Gastrocnemius medialis (tissue), 4 donors: ENCODE measurements around the gene RXFP3. TPM values are rescaled to one million over a fixed set of nuclear protein-coding genes. Genes with fewer than 3 reads are reported as not detected.

Source experiments
- ATAC-seq, 2 donors: fragments of 150-250 bp; one replicate each; pipeline ENCODE4 v1.9.1; 2016
- DNase-seq, 2 donors: peaks; one replicate each; pipeline ENCODE4 v3.0.0-alpha.2; 2019
- H3K27ac ChIP-seq, 4 donors: fragments of 200-600 bp; sonication (generic); 1 replicate in 1 of 4; 2 replicates in 3 of 4; pipeline ENCODE4 v1.5.1; 2016 to 2018; ENCODE audit warnings: mild to moderate bottlenecking in 2 of 4, moderate library complexity in 1 of 4
- H3K27me3 ChIP-seq, 3 donors: fragments of 200-600 bp; sonication (generic) in 2 of 3; 1 replicate in 1 of 3; 2 replicates in 2 of 3; pipeline versions ENCODE4 v1.5.1 to v1.6.0; 2016 to 2019; ENCODE audit warnings: mild to moderate bottlenecking in 1 of 3, moderate library complexity in 1 of 3
- H3K36me3 ChIP-seq, 2 donors: fragments of 200-600 bp; sonication (generic) in 1 of 2; one replicate each; pipeline ENCODE4 v1.5.1; 2017 to 2018
- H3K4me1 ChIP-seq, 2 donors: fragments of 200-600 bp; sonication (generic) in 1 of 2; one replicate each; pipeline ENCODE4 v1.5.1; 2016 to 2017; ENCODE audit warnings: mild to moderate bottlenecking in 2 of 2
- H3K4me3 ChIP-seq, 4 donors: fragments of 200-600 bp; sonication (generic) in 3 of 4; 1 replicate in 1 of 4; 2 replicates in 3 of 4; pipeline ENCODE4 v1.5.1; 2016 to 2019; ENCODE audit warnings: mild to moderate bottlenecking in 2 of 4
- H3K9me3 ChIP-seq, 3 donors: fragments of 200-600 bp; sonication (generic) in 2 of 3; 1 replicate in 1 of 3; 2 replicates in 2 of 3; pipeline ENCODE4 v1.5.1; 2016 to 2019
- CTCF ChIP-seq, 5 experiments: fragments of 450-650 bp in 3 of 5; fragments of 200-600 bp in 2 of 5; sonication (generic) in 2 of 5; IDR thresholded peaks in 4 of 5; conservative IDR thresholded peaks in 1 of 5; 1 replicate in 4 of 5; 2 replicates in 1 of 5; pipeline ENCODE4 v1.5.1; 2016 to 2019; ENCODE audit warnings: antibody characterized with exemption in 5 of 5, mild to moderate bottlenecking in 3 of 5, moderate library complexity in 3 of 5
- POLR2A ChIP-seq, 2 donors: fragments of 450-650 bp; IDR thresholded peaks; one replicate each; pipeline ENCODE4 v1.6.1; 2017; ENCODE audit warnings: antibody characterized with exemption in 2 of 2, mild to moderate bottlenecking in 2 of 2, moderate library complexity in 2 of 2
- in situ Hi-C, 4 donors: fragments of 200-750 bp; cut with MboI; loops; one replicate each; pipeline versions ENCODE4 v1.15.0 to v1.8.0; 2017; ENCODE audit warnings: low sequenced_read_pairs in 4 of 4
- intact Hi-C: fragments of 100-400 bp; cut with DNase I; formaldehyde crosslinking; loops from one replicate; pipeline ENCODE4 v1.15.1; 2023; ENCODE audit warnings: low total_unique reads
- total RNA-seq, 4 donors: library from RNA; depleted of rRNA; stranded (reverse); fragments of >200 nt; gene quantifications; one replicate each; pipeline versions ENCODE4 v1.1.0 to v1.2.3, GENCODE V29; 2016

The RXFP3 gene
- total RNA-seq, 4 donors from 2014 or later: not detected

- no peak for TF ChIP-seq POLR2A (IDR thresholded peaks at IDR 0.05)
- no peak for TF ChIP-seq CTCF (IDR thresholded peaks at IDR 0.05 in 4 of 5, conservative IDR thresholded peaks at IDR 0.05 in 1 of 5)
- intact Hi-C loops (no loop called here), in situ Hi-C loops (loop anchor here in 2 of 4 donors (25.0 kb wide), 1 partner anchor 488 kb away; the partner anchor contains the start of gene TARS1 (in 2 of the 2))
- H3K4me3 ChIP-seq: no peak overlapping the region
- no peak for ATAC-seq
- no peak overlapping the region for H3K27ac ChIP-seq
- H3K27me3 ChIP-seq: no peaks in the 10 kb centered on the region
- no peaks in the 10 kb centered on the region for H3K4me1 ChIP-seq
- DNase-seq: no peak
- H3K36me3 ChIP-seq: no peaks in the 10 kb centered on the region
- no peaks in the 10 kb centered on the region for H3K9me3 ChIP-seq
These were observed 10.9 kb upstream of the RXFP3 start for GRCh38 chr5:33925278-33925677.

GRCh38 chr5:33927685-33928084, 8.5 kb upstream of the RXFP3 start:
- TF ChIP-seq CTCF (IDR thresholded peaks at IDR 0.05 in 4 of 5, conservative IDR thresholded peaks at IDR 0.05 in 1 of 5) (no peak), POLR2A (IDR thresholded peaks at IDR 0.05) (no peak)
- Histone ChIP-seq H3K4me3 (no peak overlapping the region), H3K9me3 (no peaks in the 10 kb centered on the region), H3K36me3 (no peaks in the 10 kb centered on the region), H3K27ac (no peak overlapping the region), H3K27me3 (peaks cover 0 to 2% (median 0%) of the 10 kb centered on the region in 3 donors), H3K4me1 (no peaks in the 10 kb centered on the region)
- ATAC-seq (no peak), DNase-seq (no peak)
- intact Hi-C loops (no loop called here), in situ Hi-C loops (loop anchor here in 2 of 4 donors (25.0 kb wide), 1 partner anchor 490 kb away; the partner anchor contains the start of gene TARS1 (in 2 of the 2))

GRCh38 chr5:33928283-33928682, 7.9 kb upstream of the RXFP3 start:
- Histone ChIP-seq H3K27ac (no peak overlapping the region), H3K4me1 (no peaks in the 10 kb centered on the region), H3K9me3 (no peaks in the 10 kb centered on the region), H3K4me3 (no peak overlapping the region), H3K27me3 (peaks cover 0 to 2% (median 0%) of the 10 kb centered on the region in 3 donors), H3K36me3 (no peaks in the 10 kb centered on the region)
- intact Hi-C loops: no loop called here
- DNase-seq (no peak), ATAC-seq (no peak)
- TF ChIP-seq CTCF (IDR thresholded peaks at IDR 0.05 in 4 of 5, conservative IDR thresholded peaks at IDR 0.05 in 1 of 5) (no peak), POLR2A (IDR thresholded peaks at IDR 0.05) (no peak)
- in situ Hi-C loops: loop anchor here in 2 of 4 donors (25.0 kb wide), 1 partner anchor 491 kb away; the partner anchor contains the start of gene TARS1 (in 2 of the 2)

GRCh38 chr5:33929925-33930690, 6.1 kb upstream of the RXFP3 start:
- Histone ChIP-seq H3K4me1 (no peaks in the 10 kb centered on the region), H3K4me3 (no peak overlapping the region), H3K36me3 (no peaks in the 10 kb centered on the region), H3K27me3 (peaks cover under 1 to 5% (median under 1%) of the 10 kb centered on the region in 3 donors), H3K9me3 (no peaks in the 10 kb centered on the region), H3K27ac (no peak overlapping the region)
- no peak for DNase-seq
- intact Hi-C loops (no loop called here), in situ Hi-C loops (loop anchor here in 2 of 4 donors (25.0 kb wide), 1 partner anchor 493 kb away; the partner anchor contains the start of gene TARS1 (in 2 of the 2))
- no peak for TF ChIP-seq CTCF (IDR thresholded peaks at IDR 0.05 in 4 of 5, conservative IDR thresholded peaks at IDR 0.05 in 1 of 5)
- no peak for TF ChIP-seq POLR2A (IDR thresholded peaks at IDR 0.05)
- ATAC-seq: no peak
